Astrocyte (in vitro differentiated cells and primary cell): ENCODE data around the gene PRG2. TPM values are rescaled to one million over a fixed set of nuclear protein-coding genes. Genes with fewer than 3 reads are reported as not detected.

Experiments used
- DNase-seq: peaks from one replicate; pipeline ENCODE4 v3.0.0-alpha.2; 2010; ENCODE audit warnings: low read depth
- FAIRE-seq: peaks from 2 replicates; lab custom pipeline; 2011; peaks lifted over from hg19 to GRCh38; lab: Jason Lieb, UNC
- H2AFZ ChIP-seq: 2 replicates; pipeline ENCODE4 v1.6.0; 2012; ENCODE audit warnings: low read depth, low read length, inconsistent platforms
- H3K27ac ChIP-seq: 2 replicates; pipeline ENCODE4 v1.5.1; 2011; ENCODE audit warnings: low read depth, low read length, inconsistent platforms
- H3K27me3 ChIP-seq: 2 replicates; pipeline ENCODE4 v1.6.0; 2011; ENCODE audit warnings: low read length, inconsistent platforms; ENCODE audit not compliant: insufficient read depth
- H3K36me3 ChIP-seq: 2 replicates; pipeline ENCODE4 v1.5.1; 2011; ENCODE audit warnings: low read length, inconsistent platforms; ENCODE audit not compliant: insufficient read depth
- H3K4me1 ChIP-seq: 2 replicates; pipeline ENCODE4 v1.5.1; 2011; ENCODE audit warnings: low read length, inconsistent platforms; ENCODE audit not compliant: insufficient read depth
- H3K4me2 ChIP-seq: 2 replicates; pipeline ENCODE4 v1.6.0; 2012; ENCODE audit warnings: low read length, inconsistent platforms
- H3K4me3 ChIP-seq: 2 replicates; pipeline ENCODE4 v1.5.1; 2011; ENCODE audit warnings: low read depth, mild to moderate bottlenecking, low read length, inconsistent platforms; ENCODE audit not compliant: insufficient read depth
- H3K79me2 ChIP-seq: 2 replicates; pipeline ENCODE4 v1.6.0; 2012; ENCODE audit warnings: mild to moderate bottlenecking, low read length, inconsistent platforms; ENCODE audit not compliant: insufficient read depth
- H3K9ac ChIP-seq: 2 replicates; pipeline ENCODE4 v1.6.0; 2012; ENCODE audit warnings: mild to moderate bottlenecking, low read length, inconsistent platforms
- H3K9me3 ChIP-seq: 2 replicates; pipeline ENCODE4 v1.5.1; 2012; ENCODE audit warnings: low read depth, mild to moderate bottlenecking, low read length, inconsistent platforms; ENCODE audit not compliant: insufficient read depth
- H4K20me1 ChIP-seq: 2 replicates; pipeline ENCODE4 v1.6.0; 2012; ENCODE audit warnings: low read length, inconsistent platforms; ENCODE audit not compliant: insufficient read depth
- H3K27ac Mint-ChIP-seq: one replicate; pipeline ENCODE4 v1.8.0; 2021; ENCODE audit warnings: mild to moderate bottlenecking, mixed read lengths; ENCODE audit not compliant: unreplicated experiment
- H3K27me3 Mint-ChIP-seq: one replicate; pipeline ENCODE4 v1.8.0; 2021; ENCODE audit warnings: low read depth, mixed read lengths; ENCODE audit not compliant: unreplicated experiment
- H3K36me3 Mint-ChIP-seq: one replicate; pipeline ENCODE4 v1.8.0; 2021; ENCODE audit warnings: low read depth, mixed read lengths; ENCODE audit not compliant: unreplicated experiment
- H3K4me1 Mint-ChIP-seq: one replicate; pipeline ENCODE4 v1.8.0; 2021; ENCODE audit warnings: low read depth, mixed read lengths; ENCODE audit not compliant: unreplicated experiment
- H3K4me3 Mint-ChIP-seq: one replicate; pipeline ENCODE4 v1.8.0; 2021; ENCODE audit warnings: mild to moderate bottlenecking, moderate library complexity, mixed read lengths; ENCODE audit not compliant: unreplicated experiment
- H3K9me3 Mint-ChIP-seq: one replicate; pipeline ENCODE4 v1.8.0; 2021; ENCODE audit warnings: mild to moderate bottlenecking, mixed read lengths; ENCODE audit not compliant: unreplicated experiment
- CTCF ChIP-seq: IDR thresholded peaks from 2 replicates; pipeline ENCODE4 v1.5.1; 2011; ENCODE audit warnings: low read depth, mild to moderate bottlenecking, inconsistent platforms, low read length, moderate library complexity; ENCODE audit not compliant: insufficient read depth
- EZH2 ChIP-seq: IDR thresholded peaks from 2 replicates; pipeline ENCODE4 v1.6.1; 2012; ENCODE audit warnings: mild to moderate bottlenecking, low read length, inconsistent platforms; ENCODE audit not compliant: insufficient read depth
- total RNA-seq: library from RNA; stranded (reverse); gene quantifications from 2 replicates; pipeline ENCODE4 v1.2.1, GENCODE V29; 2021

PRG2 gene
- total RNA-seq, 1 donor from 2014 or later: not detected

GRCh38 chr11:57438345-57439285, 48.2 kb upstream of the PRG2 start:
- Mint-ChIP-seq H3K27me3 (peaks cover 10% of the 10 kb centered on the region), H3K4me3 (no peak overlapping the region), H3K9me3 (no peaks in the 10 kb centered on the region), H3K27ac (no peak overlapping the region), H3K4me1 (peaks cover 3% of the 10 kb centered on the region), H3K36me3 (peaks cover 3% of the 10 kb centered on the region)
- no peaks in the 10 kb centered on the region for H3K36me3 ChIP-seq
- no peaks in the 10 kb centered on the region for H3K4me1 ChIP-seq
- TF ChIP-seq EZH2: no peak
- TF ChIP-seq CTCF: no peak
- no peak overlapping the region for H3K27ac ChIP-seq
- DNase-seq: no peak
- H4K20me1 ChIP-seq: no peaks in the 10 kb centered on the region
- H3K9ac ChIP-seq: no peak overlapping the region
- no peaks in the 10 kb centered on the region for H3K79me2 ChIP-seq
- no peaks in the 10 kb centered on the region for H3K9me3 ChIP-seq
- H3K4me2 ChIP-seq: no peak overlapping the region
- H3K27me3 ChIP-seq: peaks cover 4% of the 10 kb centered on the region
- H2AFZ ChIP-seq: no peak overlapping the region
- FAIRE-seq: no peak
- H3K4me3 ChIP-seq: no peak overlapping the region

- Histone ChIP-seq H3K9me3 (no peaks in the 10 kb centered on the region), H3K27me3 (peaks cover 4% of the 10 kb centered on the region), H3K9ac (no peak overlapping the region), H3K27ac (no peak overlapping the region), H3K36me3 (no peaks in the 10 kb centered on the region), H2AFZ (no peak overlapping the region), H3K4me1 (peaks cover 12% of the 10 kb centered on the region), H3K79me2 (no peaks in the 10 kb centered on the region), H3K4me2 (no peak overlapping the region), H3K4me3 (no peak overlapping the region), H4K20me1 (no peaks in the 10 kb centered on the region)
- TF ChIP-seq CTCF: no peak
- no peak for TF ChIP-seq EZH2
- Mint-ChIP-seq H3K9me3 (no peaks in the 10 kb centered on the region), H3K4me3 (no peak overlapping the region), H3K27ac (no peak overlapping the region), H3K36me3 (peaks cover 3% of the 10 kb centered on the region), H3K27me3 (peaks cover 10% of the 10 kb centered on the region), H3K4me1 (peaks cover 13% of the 10 kb centered on the region)
- DNase-seq: no peak
- no peak for FAIRE-seq
These were observed 45.6 kb upstream of the PRG2 start for GRCh38 chr11:57436031-57436430.
